ENCODE data around the gene LYPLA2. TPM values are rescaled to one million over a fixed set of nuclear protein-coding genes. Genes with fewer than 3 reads are reported as not detected.

LYPLA2 gene
- total RNA-seq, 1 experiment from 2014 or later: 78.0 TPM

DNA sequence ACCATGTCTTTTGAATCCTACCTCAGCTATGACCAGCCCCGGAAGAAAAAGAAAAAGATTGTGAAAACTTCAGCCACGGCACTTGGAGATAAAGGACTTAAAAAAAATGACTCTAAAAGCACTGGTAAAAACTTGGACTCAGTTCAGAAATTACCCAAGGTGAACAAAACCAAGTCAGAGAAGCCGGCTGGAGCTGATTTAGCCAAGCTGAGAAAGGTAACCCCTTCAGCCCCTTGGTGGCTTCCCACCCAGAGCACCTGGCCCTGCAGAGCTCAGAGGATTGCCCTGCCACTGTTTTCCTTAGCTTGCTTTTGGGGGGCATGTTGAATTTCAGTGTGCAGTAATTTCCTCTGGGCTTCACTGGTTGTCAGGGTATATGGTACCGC is 39.1 kb upstream of the LYPLA2 start:
- Histone ChIP-seq H3K4me1 (ENCODE audit: control insufficient read depth in 1 of 2, insufficient read depth in 2 of 2, low read length in 2 of 2) (peaks cover 0 to 10% of the 10 kb centered on the region in 2 experiments; a peak in 1 of 4 replicates), H3K9me3 (ENCODE audit: control insufficient read depth in 1 of 2, insufficient read depth in 1 of 2, low read depth in 1 of 2, low read length in 2 of 2) (no peaks in the 10 kb centered on the region), H2AFZ (ENCODE audit: low read depth, low read length, poor library complexity, severe bottlenecking) (no peak overlapping the region), H3K36me3 (ENCODE audit: control insufficient read depth in 1 of 2, insufficient read depth in 2 of 2, low read length in 2 of 2) (peaks cover 68 to 73% of the 10 kb centered on the region in 2 experiments), H3K9ac (ENCODE audit: low read length) (no peak overlapping the region), H3K27me3 (ENCODE audit: insufficient read depth, low read length) (no peaks in the 10 kb centered on the region), H3K4me3 (replicated peaks in 1 of 2; ENCODE audit: low read depth in 1 of 2, low read length in 2 of 2) (no peak overlapping the region), H3K4me2 (ENCODE audit: low read length) (no peak overlapping the region), H3K79me2 (ENCODE audit: insufficient read depth, low read length) (peaks cover 69% of the 10 kb centered on the region), H4K20me1 (ENCODE audit: insufficient read depth) (peaks cover 17% of the 10 kb centered on the region; the same call in 1 of the 2 replicates), H3K27ac (ENCODE audit: low read depth, low read length) (no peak overlapping the region), H3K9me2 (ENCODE audit: insufficient read depth) (no peaks in the 10 kb centered on the region)
- no peak for DNase-seq (ENCODE audit: low read depth, low spot score)
- ATAC-seq: no peak
- no TSS peak for BruUV-seq (replicated peaks)
- intact Hi-C loops (cut with micrococcal nuclease): loop anchor here (5.0 kb wide), 1 partner anchor 210 kb away; no protein-coding TSS in a partner anchor
- CTCF ChIA-PET: no interaction called here
- RAD21 ChIA-PET (ENCODE audit: low non-redundant PET in 1 of 2, low total read pairs in 2 of 2, uncharacterized antibody in 2 of 2, unreplicated experiment in 2 of 2): no interaction called here
- TF ChIP-seq ZFX (IDR thresholded peaks at IDR 0.05) (no peak), SP1 (IDR thresholded peaks at IDR 0.05; ENCODE audit: low read depth) (no peak), RAD21 (IDR thresholded peaks at IDR 0.05; ENCODE audit: low read depth) (no peak), TCF7L2 (IDR thresholded peaks at IDR 0.05; ENCODE audit: borderline replicate concordance, extremely low read depth, insufficient read depth, insufficient read length) (no peak), EZH2phosphoT487 (IDR thresholded peaks at IDR 0.05; ENCODE audit: borderline replicate concordance) (no peak), ELF1 (IDR thresholded peaks at IDR 0.05; ENCODE audit: borderline replicate concordance, low read depth) (no peak), EGR1 (IDR thresholded peaks at IDR 0.05; ENCODE audit: low read depth) (no peak), ZNF274 (IDR thresholded peaks at IDR 0.05; ENCODE audit: low read depth, low read length) (no peak), FOSL1 (IDR thresholded peaks at IDR 0.05; ENCODE audit: low read depth) (no peak), SRF (IDR thresholded peaks at IDR 0.05; ENCODE audit: low read depth) (no peak)
- TF ChIP-seq, protein P1, sequence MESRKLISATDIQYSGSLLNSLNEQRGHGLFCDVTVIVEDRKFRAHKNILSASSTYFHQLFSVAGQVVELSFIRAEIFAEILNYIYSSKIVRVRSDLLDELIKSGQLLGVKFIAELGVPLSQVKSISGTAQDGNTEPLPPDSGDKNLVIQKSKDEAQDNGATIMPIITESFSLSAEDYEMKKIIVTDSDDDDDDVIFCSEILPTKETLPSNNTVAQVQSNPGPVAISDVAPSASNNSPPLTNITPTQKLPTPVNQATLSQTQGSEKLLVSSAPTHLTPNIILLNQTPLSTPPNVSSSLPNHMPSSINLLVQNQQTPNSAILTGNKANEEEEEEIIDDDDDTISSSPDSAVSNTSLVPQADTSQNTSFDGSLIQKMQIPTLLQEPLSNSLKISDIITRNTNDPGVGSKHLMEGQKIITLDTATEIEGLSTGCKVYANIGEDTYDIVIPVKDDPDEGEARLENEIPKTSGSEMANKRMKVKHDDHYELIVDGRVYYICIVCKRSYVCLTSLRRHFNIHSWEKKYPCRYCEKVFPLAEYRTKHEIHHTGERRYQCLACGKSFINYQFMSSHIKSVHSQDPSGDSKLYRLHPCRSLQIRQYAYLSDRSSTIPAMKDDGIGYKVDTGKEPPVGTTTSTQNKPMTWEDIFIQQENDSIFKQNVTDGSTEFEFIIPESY (IDR thresholded peaks at IDR 0.05; ENCODE audit: extremely low read depth, insufficient replicate concordance, low read length): no peak
- TF ChIP-seq, protein P2, sequence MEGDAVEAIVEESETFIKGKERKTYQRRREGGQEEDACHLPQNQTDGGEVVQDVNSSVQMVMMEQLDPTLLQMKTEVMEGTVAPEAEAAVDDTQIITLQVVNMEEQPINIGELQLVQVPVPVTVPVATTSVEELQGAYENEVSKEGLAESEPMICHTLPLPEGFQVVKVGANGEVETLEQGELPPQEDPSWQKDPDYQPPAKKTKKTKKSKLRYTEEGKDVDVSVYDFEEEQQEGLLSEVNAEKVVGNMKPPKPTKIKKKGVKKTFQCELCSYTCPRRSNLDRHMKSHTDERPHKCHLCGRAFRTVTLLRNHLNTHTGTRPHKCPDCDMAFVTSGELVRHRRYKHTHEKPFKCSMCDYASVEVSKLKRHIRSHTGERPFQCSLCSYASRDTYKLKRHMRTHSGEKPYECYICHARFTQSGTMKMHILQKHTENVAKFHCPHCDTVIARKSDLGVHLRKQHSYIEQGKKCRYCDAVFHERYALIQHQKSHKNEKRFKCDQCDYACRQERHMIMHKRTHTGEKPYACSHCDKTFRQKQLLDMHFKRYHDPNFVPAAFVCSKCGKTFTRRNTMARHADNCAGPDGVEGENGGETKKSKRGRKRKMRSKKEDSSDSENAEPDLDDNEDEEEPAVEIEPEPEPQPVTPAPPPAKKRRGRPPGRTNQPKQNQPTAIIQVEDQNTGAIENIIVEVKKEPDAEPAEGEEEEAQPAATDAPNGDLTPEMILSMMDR (IDR thresholded peaks at IDR 0.05 in 2 of 3, conservative IDR thresholded peaks at IDR 0.05 in 1 of 3; ENCODE audit: borderline replicate concordance in 1 of 3, insufficient read depth in 1 of 3, low read depth in 2 of 3, low read length in 2 of 3): no peak
- POLR2A ChIA-PET: no interaction called here
